Hematopoietic multipotent progenitor cell treated with erythropoietin and hydrocortisone succinate and interleukin-3 and kit ligand, for 15 days (in vitro differentiated cells): ENCODE results near the gene NPLOC4.

ENCODE experiments used
- DNase-seq: peaks from one replicate; pipeline ENCODE4 v3.0.0-alpha.2; 2015; ENCODE audit warnings: low spot score

NPLOC4 gene

GRCh38 chr17:81518785-81519283, 118.1 kb downstream of the NPLOC4 start:
- DNase-seq: no peak

DNA sequence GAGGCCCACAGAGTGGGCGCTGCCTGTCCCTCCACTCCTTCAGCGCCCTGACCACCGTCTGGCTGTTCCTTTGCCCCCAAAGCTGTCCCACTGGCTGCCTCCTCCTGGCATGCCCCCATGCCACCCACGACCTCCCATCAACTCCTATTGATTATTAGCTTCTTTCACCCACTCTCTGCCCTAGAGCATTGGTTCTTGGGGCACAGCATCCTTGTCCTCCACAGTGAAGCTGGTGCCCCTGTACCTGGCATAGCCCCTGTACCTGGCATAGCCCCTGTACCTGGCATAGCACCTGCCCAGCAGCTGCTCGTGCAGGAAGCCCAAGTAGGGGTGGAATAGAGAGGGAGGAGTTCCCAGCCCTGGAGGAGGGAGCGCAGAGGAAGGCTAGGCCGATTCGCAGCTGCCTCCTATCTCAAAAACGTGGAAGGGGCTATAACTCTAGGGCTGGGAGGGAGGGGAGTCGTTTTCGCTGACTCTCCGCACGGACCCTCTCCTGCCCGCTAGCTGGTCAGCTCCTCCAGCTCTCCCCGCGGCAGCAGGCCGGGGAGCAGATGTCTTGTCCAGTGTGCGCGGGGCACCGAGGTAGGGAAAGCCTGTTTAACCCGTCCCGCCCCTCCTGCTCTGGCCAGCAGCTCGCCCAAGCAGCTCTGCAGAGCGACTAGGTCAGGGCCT, 118.7 kb downstream of the NPLOC4 start:
- DNase-seq: no peak

DNA sequence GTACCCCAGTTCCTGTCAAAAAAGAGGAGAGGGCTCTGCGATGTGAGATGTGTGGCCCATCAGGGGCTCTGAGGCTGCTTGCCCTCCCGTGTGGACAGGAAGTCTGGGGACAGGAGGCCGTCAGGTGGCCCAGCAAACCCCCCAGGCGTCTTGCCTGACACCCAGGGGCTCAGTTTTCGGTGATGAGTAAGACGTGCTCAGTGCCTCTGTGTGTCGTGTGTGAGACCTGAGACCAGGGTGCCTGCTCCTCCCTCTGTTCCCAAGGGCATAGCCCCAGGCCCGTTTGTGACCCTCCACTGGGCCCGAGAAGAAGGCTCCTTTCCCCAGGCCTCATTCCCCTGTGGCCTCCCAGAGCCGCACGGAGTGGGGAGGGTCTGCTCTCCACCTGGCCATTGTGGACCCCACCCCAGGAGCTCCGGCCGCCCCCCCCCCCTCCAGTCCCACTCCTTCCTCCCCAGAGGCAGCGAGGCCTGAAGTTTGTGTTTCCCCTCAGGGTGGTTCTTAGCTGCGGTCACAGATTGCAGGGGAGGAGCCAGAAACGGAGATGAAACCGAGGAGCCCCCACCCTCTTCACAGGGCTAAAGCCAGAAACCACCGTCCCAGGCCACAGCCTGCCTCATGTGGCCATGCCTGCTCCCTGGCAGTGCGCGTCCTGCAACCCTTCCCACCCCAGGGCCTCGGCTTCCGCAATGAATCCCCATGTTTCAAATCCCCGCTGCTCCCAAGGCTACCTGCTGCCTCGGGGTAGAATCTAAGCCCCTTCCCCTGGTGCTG, 119.4 kb downstream of the NPLOC4 start:
- no peak for DNase-seq

DNA sequence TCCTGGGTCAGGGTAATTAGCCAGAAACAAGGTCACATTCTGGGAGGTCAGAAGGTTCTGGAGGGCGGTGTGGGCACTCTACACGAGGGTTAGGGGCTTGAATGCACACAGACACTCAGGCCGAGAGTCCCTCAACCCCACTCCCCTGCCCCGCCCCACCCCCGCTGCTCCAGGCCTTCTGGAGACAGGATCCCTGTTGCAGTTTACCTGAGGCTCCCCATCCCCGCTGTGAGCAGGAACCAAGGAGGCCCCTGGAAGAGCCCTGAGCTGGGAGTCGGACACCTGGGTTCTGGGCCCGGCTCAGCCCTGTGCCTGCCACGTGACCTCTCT, 119.9 kb downstream of the NPLOC4 start:
- DNase-seq: no peak

- no peak for DNase-seq
Observed at GRCh38 chr17:81516439-81516838, 120.5 kb downstream of the NPLOC4 start.

DNA sequence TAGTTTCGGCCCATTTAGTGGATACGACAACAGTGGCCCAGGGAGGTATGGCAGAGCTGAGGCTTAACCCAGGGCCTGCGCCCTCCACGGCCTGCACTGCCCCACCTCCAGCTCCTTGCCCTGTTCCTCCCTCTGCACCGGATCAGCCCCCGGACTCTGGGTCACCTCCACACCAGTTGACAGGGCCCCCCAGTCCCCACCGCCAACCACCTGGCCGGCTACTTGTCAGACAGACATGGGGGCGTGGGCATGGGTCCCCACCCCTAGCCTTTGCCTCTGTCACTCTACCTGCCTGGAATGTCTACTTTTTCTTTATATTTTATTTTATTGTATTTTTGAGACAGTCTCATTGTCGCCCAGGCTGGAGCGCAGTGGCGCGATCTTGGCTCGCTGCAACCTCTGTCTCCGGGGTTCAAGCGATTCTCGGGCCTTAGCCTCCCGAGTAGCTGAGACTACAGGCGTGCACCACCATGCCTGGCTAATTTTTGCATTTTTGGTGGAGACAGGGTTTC, 121.3 kb downstream of the NPLOC4 start:
- no peak for DNase-seq

- DNase-seq: no peak
Observed at GRCh38 chr17:81514739-81515529, 122.0 kb downstream of the NPLOC4 start.

GRCh38 chr17:81514489-81514738, 122.5 kb downstream of the NPLOC4 start:
- DNase-seq: no peak

DNA sequence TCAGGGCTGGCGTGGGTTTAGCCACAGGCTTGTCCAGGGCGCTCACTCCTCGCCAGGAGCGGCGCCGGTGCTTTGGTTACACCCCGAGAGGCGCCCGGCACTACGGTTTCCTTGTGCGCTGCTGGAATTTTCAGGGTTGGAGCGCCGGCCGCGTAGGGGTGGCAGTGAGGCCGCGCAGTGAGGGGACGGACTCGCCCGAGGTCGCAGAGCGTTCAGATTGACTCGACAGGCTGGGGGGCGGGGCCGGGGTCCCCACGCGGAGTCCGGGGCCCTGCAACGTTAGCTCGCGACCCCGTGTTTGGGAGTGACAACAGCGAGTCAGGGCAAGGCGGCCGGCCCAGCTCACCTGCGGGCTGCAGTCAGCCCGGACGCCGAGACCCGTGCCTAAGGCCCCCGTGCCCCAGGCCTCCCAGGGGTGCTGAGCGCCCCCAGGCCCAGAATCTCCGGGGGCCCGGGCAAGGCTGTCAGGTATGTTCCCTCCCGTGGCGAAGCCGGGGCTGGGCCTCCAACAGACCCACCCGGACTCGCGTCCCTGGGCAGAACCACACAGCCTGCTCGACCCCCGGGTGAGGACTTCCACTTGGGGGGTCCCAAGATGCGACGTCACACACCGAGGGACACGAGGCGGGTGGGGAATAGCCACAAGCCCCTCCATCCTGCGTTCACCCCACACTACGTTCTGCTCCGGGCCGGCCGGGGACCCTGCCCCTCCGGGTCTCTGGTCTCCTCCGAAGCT, 123.0 kb downstream of the NPLOC4 start:
- no peak for DNase-seq

- no peak for DNase-seq
Observed at GRCh38 chr17:81513372-81513752, 123.5 kb downstream of the NPLOC4 start.

GRCh38 chr17:81512562-81513371, 124.1 kb downstream of the NPLOC4 start, which contains the start of gene ACTG1:
Gene ACTG1 (minus strand): TSS chr17:81512799. CDS start chr17:81512354, 445 bp downstream.
- peak; percentile 85 for DNase-seq

- DNase-seq: no peak
Observed at GRCh38 chr17:81511804-81512561, 124.9 kb downstream of the NPLOC4 start.

DNA sequence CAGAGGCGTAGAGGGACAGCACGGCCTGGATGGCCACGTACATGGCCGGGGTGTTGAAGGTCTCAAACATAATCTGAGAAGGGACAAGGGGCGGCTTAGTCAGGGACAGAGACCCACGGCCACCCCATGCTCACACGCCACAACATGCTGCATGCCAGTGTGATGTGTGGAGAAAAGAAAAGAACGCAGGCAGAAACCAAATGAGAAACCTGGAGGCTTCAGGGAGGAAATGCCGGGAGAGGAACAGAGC, 125.4 kb downstream of the NPLOC4 start:
- no peak for DNase-seq

DNA sequence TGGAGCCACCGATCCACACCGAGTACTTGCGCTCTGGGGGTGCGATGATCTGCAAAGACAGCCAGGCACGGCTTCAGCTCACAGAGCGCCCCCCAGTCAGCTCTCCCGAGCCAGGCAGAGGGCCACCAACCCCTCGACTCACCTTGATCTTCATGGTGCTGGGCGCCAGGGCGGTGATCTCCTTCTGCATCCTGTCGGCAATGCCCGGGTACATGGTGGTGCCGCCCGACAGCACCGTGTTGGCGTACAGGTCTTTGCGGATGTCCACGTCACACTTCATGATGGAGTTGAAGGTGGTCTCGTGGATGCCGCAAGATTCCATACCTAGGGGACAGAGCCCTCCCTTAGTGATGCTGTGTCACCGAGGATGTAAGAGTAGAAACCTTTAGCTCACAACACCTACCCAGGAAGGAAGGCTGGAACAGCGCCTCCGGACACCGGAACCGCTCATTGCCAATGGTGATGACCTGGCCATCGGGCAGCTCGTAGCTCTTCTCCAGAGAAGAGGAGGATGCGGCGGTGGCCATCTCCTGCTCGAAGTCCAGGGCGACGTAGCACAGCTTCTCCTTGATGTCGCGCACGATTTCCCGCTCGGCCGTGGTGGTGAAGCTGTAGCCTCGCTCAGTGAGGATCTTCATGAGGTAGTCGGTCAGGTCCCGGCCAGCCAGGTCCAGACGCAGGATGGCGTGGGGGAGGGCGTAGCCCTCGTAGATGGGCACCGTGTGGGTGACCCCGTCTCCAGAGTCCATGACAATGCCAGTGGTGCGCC, 125.9 kb downstream of the NPLOC4 start:
- DNase-seq: no peak

- DNase-seq: no peak
Observed at GRCh38 chr17:81509972-81510784, 126.7 kb downstream of the NPLOC4 start.

GRCh38 chr17:81509207-81509971, 127.5 kb downstream of the NPLOC4 start:
- DNase-seq: no peak

- no peak for DNase-seq
Observed at GRCh38 chr17:81508639-81509206, 128.2 kb downstream of the NPLOC4 start.
